Glutamatergic neuron (in vitro differentiated cells): ENCODE results near the gene PLSCR2. TPM values are rescaled to one million over a fixed set of nuclear protein-coding genes. Genes with fewer than 3 reads are reported as not detected.

ENCODE experiments used
- DNase-seq: peaks from one replicate; pipeline ENCODE4 v3.0.0; 2022
- H3K27ac Mint-ChIP-seq: one replicate; pipeline ENCODE4 v1.8.0; 2020; ENCODE audit warnings: mild to moderate bottlenecking, mixed read lengths, inconsistent platforms; ENCODE audit not compliant: unreplicated experiment
- H3K27me3 Mint-ChIP-seq: one replicate; pipeline ENCODE4 v1.8.0; 2020; ENCODE audit warnings: mild to moderate bottlenecking, moderate library complexity, mixed read lengths, inconsistent platforms; ENCODE audit not compliant: unreplicated experiment
- H3K36me3 Mint-ChIP-seq: one replicate; pipeline ENCODE4 v1.8.0; 2020; ENCODE audit warnings: mild to moderate bottlenecking, mixed read lengths, inconsistent platforms; ENCODE audit not compliant: unreplicated experiment
- H3K4me1 Mint-ChIP-seq: one replicate; pipeline ENCODE4 v1.8.0; 2020; ENCODE audit warnings: mild to moderate bottlenecking, low read depth, mixed read lengths, inconsistent platforms; ENCODE audit not compliant: unreplicated experiment
- H3K4me3 Mint-ChIP-seq: one replicate; pipeline ENCODE4 v1.8.0; 2020; ENCODE audit warnings: mild to moderate bottlenecking, mixed read lengths, inconsistent platforms; ENCODE audit not compliant: unreplicated experiment
- H3K9me3 Mint-ChIP-seq: one replicate; pipeline ENCODE4 v1.8.0; 2020; ENCODE audit warnings: mild to moderate bottlenecking, moderate library complexity, mixed read lengths, inconsistent platforms; ENCODE audit not compliant: unreplicated experiment
- CTCF ChIP-seq: fragments of 200-600 bp; sonication (generic); IDR thresholded peaks from one replicate; pipeline ENCODE4 v1.5.0; 2021; ENCODE audit not compliant: partially characterized antibody, unreplicated experiment
- total RNA-seq: library from RNA; stranded (reverse); fragmentation: NEBNext Ultra II Directional; extraction: Animal tissue kit (Norgen Biotek cat#: 25700); gene quantifications from one replicate; pipeline ENCODE4 v1.2.1, GENCODE V29; 2021; ENCODE audit not compliant: unreplicated experiment

Gene PLSCR2
- total RNA-seq, 1 donor from 2014 or later: not detected

- DNase-seq: no peak
- Mint-ChIP-seq H3K36me3 (no peaks in the 10 kb centered on the region), H3K27me3 (peaks cover 2% of the 10 kb centered on the region), H3K4me1 (no peaks in the 10 kb centered on the region), H3K27ac (no peak overlapping the region), H3K9me3 (no peaks in the 10 kb centered on the region), H3K4me3 (no peak overlapping the region)
- no peak for TF ChIP-seq CTCF
Observed at GRCh38 chr3:146390006-146390772, 79.2 kb downstream of the PLSCR2 start.

GRCh38 chr3:146387566-146387965 lies 81.8 kb downstream of the PLSCR2 start:
- Mint-ChIP-seq H3K4me1 (no peaks in the 10 kb centered on the region), H3K4me3 (no peak overlapping the region), H3K27ac (no peak overlapping the region), H3K27me3 (no peaks in the 10 kb centered on the region), H3K9me3 (no peaks in the 10 kb centered on the region), H3K36me3 (no peaks in the 10 kb centered on the region)
- TF ChIP-seq CTCF: no peak
- no peak for DNase-seq

- H3K9me3 Mint-ChIP-seq: no peaks in the 10 kb centered on the region
- DNase-seq: no peak
- no peak overlapping the region for H3K4me3 Mint-ChIP-seq
- no peak for TF ChIP-seq CTCF
- H3K27me3 Mint-ChIP-seq: no peaks in the 10 kb centered on the region
- H3K36me3 Mint-ChIP-seq: no peaks in the 10 kb centered on the region
- H3K4me1 Mint-ChIP-seq: no peaks in the 10 kb centered on the region
- H3K27ac Mint-ChIP-seq: no peak overlapping the region
Observed at GRCh38 chr3:146386936-146387335, 82.4 kb downstream of the PLSCR2 start.

GRCh38 chr3:146384786-146385185 lies 84.6 kb downstream of the PLSCR2 start:
- no peaks in the 10 kb centered on the region for H3K36me3 Mint-ChIP-seq
- TF ChIP-seq CTCF: no peak
- DNase-seq: no peak
- H3K4me1 Mint-ChIP-seq: no peaks in the 10 kb centered on the region
- no peak overlapping the region for H3K27ac Mint-ChIP-seq
- no peaks in the 10 kb centered on the region for H3K27me3 Mint-ChIP-seq
- H3K9me3 Mint-ChIP-seq: no peaks in the 10 kb centered on the region
- no peak overlapping the region for H3K4me3 Mint-ChIP-seq

Other genes starting within 250 kb of the PLSCR2 start
- not detected for gene PLSCR4, start 218.5 kb downstream of the PLSCR2 start, total RNA-seq
- gene PLSCR1, start 75.0 kb upstream of the PLSCR2 start, total RNA-seq: 4.1 TPM
- gene PLSCR5, start 135.8 kb upstream of the PLSCR2 start, total RNA-seq: not detected